Frontal cortex (tissue), 4 donors: Measurements from ENCODE around the gene C11orf24. TPM values are rescaled to one million over a fixed set of nuclear protein-coding genes. Genes with fewer than 3 reads are reported as not detected.

Experiments used
- DNase-seq, 2 donors: peaks; one replicate each; pipeline ENCODE4 v3.0.0; 2012; ENCODE audit warnings: low spot score in 2 of 2
- FAIRE-seq: peaks from 2 replicates; lab custom pipeline; 2012; peaks lifted over from hg19 to GRCh38; lab: Jason Lieb, UNC
- total RNA-seq: library from RNA; depleted of rRNA; stranded (reverse); fragments of >200 nt; gene quantifications from one replicate; pipeline ENCODE4 v1.2.3, GENCODE V29; 2014
- donor health status: control.
- donor health status: control.
- donor health status: control.

The C11orf24 gene
- total RNA-seq, 1 donor from 2014 or later: 5.7 TPM

DNA sequence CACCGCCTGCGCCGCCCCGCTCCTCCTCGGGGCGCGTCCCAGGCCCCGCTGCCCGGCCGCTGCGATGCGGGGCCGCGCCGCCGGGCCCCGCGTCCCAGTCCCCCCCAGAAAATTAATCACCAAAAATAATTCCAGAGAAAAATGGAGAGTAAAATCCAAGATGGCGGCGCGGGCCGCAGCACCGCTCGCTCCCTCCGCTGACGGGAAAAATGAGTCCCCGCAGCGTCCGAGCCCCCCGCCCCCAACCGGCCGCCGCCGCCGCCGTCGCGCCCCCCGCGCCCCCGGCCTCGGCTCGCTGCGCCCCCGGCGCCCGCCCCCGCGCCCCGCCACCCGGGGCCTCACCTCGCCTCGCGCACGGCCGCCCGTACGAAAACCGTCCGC, 58.6 kb downstream of the C11orf24 start, which contains the start of gene KMT5B:
Gene KMT5B (minus strand): TSS at position 162 of the 381 bp plus-strand sequence. CDS start 23,220 bp downstream, outside the sequence.
- DNase-seq (peak in 1 of 2 donors; percentile 73), FAIRE-seq (no peak)

DNA sequence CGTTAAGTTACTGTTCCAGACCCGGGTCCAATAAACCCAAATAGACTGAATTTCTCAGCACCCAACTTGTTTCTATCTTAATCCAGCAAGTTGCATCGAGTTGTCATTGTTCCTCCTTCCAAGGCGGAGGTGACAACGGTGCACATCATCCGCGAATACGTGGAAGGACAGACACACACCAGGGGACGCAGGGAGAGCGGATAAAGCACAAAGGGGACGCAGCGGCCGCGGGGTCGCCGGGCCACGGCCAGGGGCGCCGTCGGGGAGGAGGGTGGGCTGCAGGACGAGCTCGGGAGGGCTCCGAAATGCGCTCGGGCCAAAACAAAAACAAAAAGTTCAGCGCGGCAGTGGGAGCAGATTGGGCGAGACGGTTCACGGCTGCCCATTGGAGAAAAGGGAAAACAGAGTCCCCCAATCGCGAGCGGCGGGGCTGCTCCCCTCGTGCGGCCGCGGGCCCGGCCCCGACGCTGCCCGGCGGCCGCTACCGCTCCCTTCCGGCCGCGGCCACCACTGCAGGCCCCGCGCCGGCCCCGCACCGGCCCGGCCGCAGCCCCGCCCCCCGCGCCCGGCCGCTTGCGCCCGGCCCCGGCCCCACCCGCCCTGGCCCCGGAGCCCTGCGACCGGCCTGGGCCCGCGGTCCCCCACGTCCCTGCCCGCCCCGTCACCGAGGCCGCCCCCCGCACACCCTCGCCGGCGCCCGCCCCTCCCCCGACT, 59.2 kb downstream of the C11orf24 start:
- DNase-seq (peak; percentile 79 to 80), FAIRE-seq (no peak)

DNA sequence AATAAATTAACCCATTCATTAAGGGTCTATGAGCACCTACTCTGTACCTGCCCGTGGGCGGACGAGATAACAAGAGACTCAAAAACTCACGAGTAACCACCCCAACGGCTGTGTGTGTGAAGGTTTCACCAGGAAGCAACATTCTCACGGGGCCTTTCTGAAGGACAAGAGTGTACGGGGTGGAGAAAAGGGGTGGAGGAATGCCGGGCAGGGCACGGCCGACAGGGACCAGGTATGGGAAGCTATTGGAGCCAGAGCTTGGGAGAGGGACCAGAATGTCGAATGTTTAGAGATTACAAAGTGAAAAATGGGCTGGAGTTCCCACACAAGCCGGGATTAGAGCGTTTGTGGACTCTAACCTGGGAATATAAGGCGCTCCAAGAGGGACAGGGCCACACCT, 60.2 kb downstream of the C11orf24 start:
- FAIRE-seq: no peak
- DNase-seq: no peak

Other genes starting within 250 kb of the C11orf24 start
- 48.5 TPM for gene NDUFS8, start 241.3 kb downstream of the C11orf24 start, total RNA-seq
- 2.4 TPM for gene TCIRG1, start 232.9 kb downstream of the C11orf24 start, total RNA-seq
- gene CHKA, start 150.6 kb downstream of the C11orf24 start, total RNA-seq: 26.1 TPM
- 116 TPM for gene KMT5B, start 58.7 kb downstream of the C11orf24 start, total RNA-seq
- 10.2 TPM for gene LRP5, start 40.6 kb upstream of the C11orf24 start, total RNA-seq
- gene PPP6R3, start 188.8 kb upstream of the C11orf24 start, total RNA-seq: 140 TPM